ENCODE data around the gene RHO. TPM values are rescaled to one million over a fixed set of nuclear protein-coding genes. Genes with fewer than 3 reads are reported as not detected.

The RHO gene
- total and polyA plus RNA-seq, 2 donors (not counting 1 experiment from before 2014, with no cell fraction given): not detected

- H3K4me1 ChIP-seq (ENCODE audit: control insufficient read depth, extremely low read depth, insufficient read depth, low read length): peaks cover 2% of the 10 kb centered on the region
- no peak for DNase-seq (ENCODE audit: low read depth in 2 of 2)
- no peak overlapping the region for H2AFZ ChIP-seq (ENCODE audit: low read length)
- no peaks in the 10 kb centered on the region for H3K79me2 ChIP-seq (ENCODE audit: control insufficient read depth, insufficient read depth, low read length)
- H3K4me3 ChIP-seq (replicated peaks in 1 of 4; ENCODE audit: control extremely low read depth in 1 of 4, insufficient read depth in 1 of 4, low read depth in 3 of 4, low read length in 4 of 4): no peak overlapping the region
- no peaks in the 10 kb centered on the region for H3K27me3 ChIP-seq (ENCODE audit: control insufficient read depth, insufficient read depth, low read length)
- H3K4me2 ChIP-seq (ENCODE audit: extremely low read depth, insufficient read depth, low read length): no peak overlapping the region
- no peaks in the 10 kb centered on the region for H4K20me1 ChIP-seq (ENCODE audit: control insufficient read depth, extremely low read depth, insufficient read depth, low read length)
- H3K9me3 ChIP-seq (ENCODE audit: control insufficient read depth, insufficient read depth, low read depth, low read length): no peaks in the 10 kb centered on the region
- H3K9ac ChIP-seq (ENCODE audit: insufficient read depth, low read length): no peak overlapping the region
- TF ChIP-seq CTCF (conservative IDR thresholded peaks at IDR 0.05 in 1 of 2, IDR thresholded peaks at IDR 0.05 in 1 of 2; ENCODE audit: low read depth in 1 of 2, low read length in 2 of 2) (no peak), EZH2 (IDR thresholded peaks at IDR 0.05; ENCODE audit: low read length, missing control alignments) (no peak)
- H3K36me3 ChIP-seq (ENCODE audit: control insufficient read depth, insufficient read depth, low read length): peaks cover 30% of the 10 kb centered on the region
- H3K27ac ChIP-seq (ENCODE audit: insufficient read depth, low read length): no peak overlapping the region
These were observed 51.6 kb downstream of the RHO start for GRCh38 chr3:129579991-129580390.

GRCh38 chr3:129581623-129582022 lies 53.2 kb downstream of the RHO start:
- H3K36me3 ChIP-seq (ENCODE audit: control insufficient read depth, insufficient read depth, low read length): peaks cover 33% of the 10 kb centered on the region
- TF ChIP-seq CTCF (conservative IDR thresholded peaks at IDR 0.05 in 1 of 2, IDR thresholded peaks at IDR 0.05 in 1 of 2; ENCODE audit: low read depth in 1 of 2, low read length in 2 of 2) (no peak), EZH2 (IDR thresholded peaks at IDR 0.05; ENCODE audit: low read length, missing control alignments) (no peak)
- no peaks in the 10 kb centered on the region for H4K20me1 ChIP-seq (ENCODE audit: control insufficient read depth, extremely low read depth, insufficient read depth, low read length)
- peaks cover 2% of the 10 kb centered on the region for H3K79me2 ChIP-seq (ENCODE audit: control insufficient read depth, insufficient read depth, low read length)
- no peak overlapping the region for H3K4me3 ChIP-seq (replicated peaks in 1 of 4; ENCODE audit: control extremely low read depth in 1 of 4, insufficient read depth in 1 of 4, low read depth in 3 of 4, low read length in 4 of 4)
- no peak overlapping the region for H3K27ac ChIP-seq (ENCODE audit: insufficient read depth, low read length)
- DNase-seq (ENCODE audit: low read depth in 2 of 2): no peak
- H3K27me3 ChIP-seq (ENCODE audit: control insufficient read depth, insufficient read depth, low read length): no peaks in the 10 kb centered on the region
- H3K9ac ChIP-seq (ENCODE audit: insufficient read depth, low read length): no peak overlapping the region
- no peak overlapping the region for H2AFZ ChIP-seq (ENCODE audit: low read length)
- no peaks in the 10 kb centered on the region for H3K9me3 ChIP-seq (ENCODE audit: control insufficient read depth, insufficient read depth, low read depth, low read length)
- peaks cover 4% of the 10 kb centered on the region for H3K4me1 ChIP-seq (ENCODE audit: control insufficient read depth, extremely low read depth, insufficient read depth, low read length)
- H3K4me2 ChIP-seq (ENCODE audit: extremely low read depth, insufficient read depth, low read length): no peak overlapping the region

GRCh38 chr3:129582799-129583198 lies 54.4 kb downstream of the RHO start:
- no peak overlapping the region for H3K9ac ChIP-seq (ENCODE audit: insufficient read depth, low read length)
- DNase-seq (ENCODE audit: low read depth in 2 of 2): no peak
- H3K79me2 ChIP-seq (ENCODE audit: control insufficient read depth, insufficient read depth, low read length): peaks cover 2% of the 10 kb centered on the region
- TF ChIP-seq CTCF (conservative IDR thresholded peaks at IDR 0.05 in 1 of 2, IDR thresholded peaks at IDR 0.05 in 1 of 2; ENCODE audit: low read depth in 1 of 2, low read length in 2 of 2) (no peak), EZH2 (IDR thresholded peaks at IDR 0.05; ENCODE audit: low read length, missing control alignments) (no peak)
- H3K27me3 ChIP-seq (ENCODE audit: control insufficient read depth, insufficient read depth, low read length): no peaks in the 10 kb centered on the region
- peaks cover 29% of the 10 kb centered on the region for H3K36me3 ChIP-seq (ENCODE audit: control insufficient read depth, insufficient read depth, low read length)
- H3K4me3 ChIP-seq (replicated peaks in 1 of 4; ENCODE audit: control extremely low read depth in 1 of 4, insufficient read depth in 1 of 4, low read depth in 3 of 4, low read length in 4 of 4): no peak overlapping the region
- H2AFZ ChIP-seq (ENCODE audit: low read length): no peak overlapping the region
- no peak overlapping the region for H3K27ac ChIP-seq (ENCODE audit: insufficient read depth, low read length)
- no peaks in the 10 kb centered on the region for H3K9me3 ChIP-seq (ENCODE audit: control insufficient read depth, insufficient read depth, low read depth, low read length)
- no peak overlapping the region for H3K4me2 ChIP-seq (ENCODE audit: extremely low read depth, insufficient read depth, low read length)
- H3K4me1 ChIP-seq (ENCODE audit: control insufficient read depth, extremely low read depth, insufficient read depth, low read length): peaks cover 13% of the 10 kb centered on the region
- no peaks in the 10 kb centered on the region for H4K20me1 ChIP-seq (ENCODE audit: control insufficient read depth, extremely low read depth, insufficient read depth, low read length)
